GM23338 (cell line): ENCODE results near the gene SMAD9. TPM values are rescaled to one million over a fixed set of nuclear protein-coding genes. Genes with fewer than 3 reads are reported as not detected.

Experiments used
- ATAC-seq: fragments of 200-7000 bp; cut with Tn5 transposase; 3 replicates; pipeline ENCODE4 v1.9.1; 2020
- DNase-seq: peaks from one replicate; pipeline ENCODE4 v3.0.0-alpha.2; 2015; ENCODE audit warnings: low spot score
- H2AFZ ChIP-seq: fragments of 200-600 bp; sonication (generic); 2 replicates; pipeline ENCODE4 v1.8.0; 2016; ENCODE audit warnings: antibody characterized with exemption, mild to moderate bottlenecking, moderate library complexity
- H3F3A ChIP-seq: fragments of 200-600 bp; sonication (generic); replicated peaks from 2 replicates; pipeline ENCODE4 v1.8.0; 2017; ENCODE audit warnings: antibody characterized with exemption, mixed run types, low read depth
- H3K27ac ChIP-seq: fragments of 200-600 bp; sonication (generic); 2 replicates; pipeline ENCODE4 v1.6.1; 2016; ENCODE audit warnings: low read depth
- H3K27me3 ChIP-seq: fragments of 200-600 bp; sonication (generic); 2 replicates; pipeline ENCODE4 v1.8.0; 2016; ENCODE audit warnings: mild to moderate bottlenecking, mixed run types, moderate library complexity; ENCODE audit not compliant: insufficient read depth
- H3K36me3 ChIP-seq: fragments of 200-600 bp; sonication (generic); 2 replicates; pipeline ENCODE4 v1.8.0; 2016; ENCODE audit warnings: mild to moderate bottlenecking; ENCODE audit not compliant: insufficient read depth
- H3K4me1 ChIP-seq: fragments of 200-600 bp; sonication (generic); 2 replicates; pipeline ENCODE4 v1.8.0; 2016; ENCODE audit warnings: mild to moderate bottlenecking, moderate library complexity; ENCODE audit not compliant: insufficient read depth
- H3K4me2 ChIP-seq: fragments of 200-600 bp; sonication (generic); 2 replicates; pipeline ENCODE4 v1.7.1; 2017; ENCODE audit warnings: mixed run types
- H3K4me3 ChIP-seq: fragments of 200-600 bp; sonication (generic); 2 replicates; pipeline ENCODE4 v1.6.1; 2016; ENCODE audit warnings: mixed run types
- H3K79me2 ChIP-seq: fragments of 200-600 bp; sonication (generic); replicated peaks from 2 replicates; pipeline ENCODE4 v1.8.0; 2017; ENCODE audit warnings: mild to moderate bottlenecking; ENCODE audit not compliant: insufficient read depth
- H3K9me2 ChIP-seq: fragments of 200-600 bp; sonication (generic); 2 replicates; pipeline ENCODE4 v1.8.0; 2017; ENCODE audit not compliant: insufficient read depth
- H4K20me1 ChIP-seq: fragments of 200-600 bp; sonication (generic); replicated peaks from 2 replicates; pipeline ENCODE4 v1.8.0; 2017; ENCODE audit warnings: mild to moderate bottlenecking; ENCODE audit not compliant: insufficient read depth
- H3K27ac Mint-ChIP-seq: 2 replicates; pipeline ENCODE4 v1.8.0; 2020; ENCODE audit warnings: inconsistent platforms, mild to moderate bottlenecking, moderate library complexity, mixed read lengths
- H3K27me3 Mint-ChIP-seq: 3 replicates; pipeline ENCODE4 v1.8.0; 2022; ENCODE audit warnings: low read depth, mild to moderate bottlenecking, moderate library complexity, mixed read lengths, inconsistent platforms; ENCODE audit not compliant: insufficient read depth, poor library complexity
- H3K36me3 Mint-ChIP-seq: 3 replicates; pipeline ENCODE4 v1.8.0; 2021; ENCODE audit warnings: low read depth, mild to moderate bottlenecking, inconsistent platforms, moderate library complexity, mixed read lengths
- H3K4me1 Mint-ChIP-seq: 3 replicates; pipeline ENCODE4 v1.8.0; 2020; ENCODE audit warnings: mild to moderate bottlenecking, inconsistent platforms, mixed read lengths
- H3K4me3 Mint-ChIP-seq: 3 replicates; pipeline ENCODE4 v1.8.0; 2021; ENCODE audit warnings: moderate library complexity, mild to moderate bottlenecking, inconsistent platforms, mixed read lengths
- H3K9me3 Mint-ChIP-seq: 3 replicates; pipeline ENCODE4 v1.8.0; 2020; ENCODE audit warnings: moderate library complexity, mild to moderate bottlenecking, inconsistent platforms, mixed read lengths
- CREB1 ChIP-seq: fragments of 250-450 bp; sonication (Bioruptor Pico); IDR thresholded peaks from 2 replicates; pipeline ENCODE4 v1.5.0; 2020; ENCODE audit warnings: low read depth, mild to moderate bottlenecking, moderate library complexity
- EZH2 ChIP-seq: fragments of 200-600 bp; sonication (generic); IDR thresholded peaks from one replicate; pipeline ENCODE4 v1.8.0; 2017; ENCODE audit warnings: antibody characterized with exemption, mild to moderate bottlenecking, low read depth; ENCODE audit not compliant: unreplicated experiment
- EZH2phosphoT487 ChIP-seq: fragments of 200-600 bp; sonication (generic); IDR thresholded peaks from one replicate; pipeline ENCODE4 v1.8.1; 2018; ENCODE audit warnings: antibody characterized with exemption; ENCODE audit not compliant: unreplicated experiment
- NANOG ChIP-seq: IDR thresholded peaks from 2 replicates; pipeline ENCODE4 v1.6.1; 2016; ENCODE audit warnings: antibody characterized with exemption, borderline replicate concordance
- POLR2AphosphoS5 ChIP-seq: IDR thresholded peaks from 2 replicates; pipeline ENCODE4 v1.6.1; 2016; ENCODE audit warnings: antibody characterized with exemption, low read depth
- STAT1 ChIP-seq: IDR thresholded peaks from one replicate; pipeline ENCODE4 v1.6.1; 2016; ENCODE audit warnings: antibody characterized with exemption; ENCODE audit not compliant: unreplicated experiment
- ZNF114 ChIP-seq: fragments of 250-450 bp; sonication (Bioruptor Pico); IDR thresholded peaks from 2 replicates; pipeline ENCODE4 v1.5.0; 2020; ENCODE audit warnings: mild to moderate bottlenecking, moderate library complexity
- ZNF331 ChIP-seq: fragments of 250-450 bp; sonication (Bioruptor Pico); IDR thresholded peaks from 2 replicates; pipeline ENCODE4 v1.5.0; 2020; ENCODE audit warnings: low read depth, mild to moderate bottlenecking, moderate library complexity
- polyA plus RNA-seq: library from polyadenylated mRNA; unstranded; fragments of >200 nt; fragmentation: Nextera tagmentation; extraction: Ambion mirVana; gene quantifications from 2 replicates; pipeline ENCODE4 v1.2.1, GENCODE V29; 2016
- total RNA-seq: library from RNA; depleted of rRNA; stranded (reverse); fragments of >200 nt; shearing (Covaris generic); gene quantifications from 2 replicates; pipeline ENCODE4 v1.2.3, GENCODE V29; 2014
- TF ChIP-seq, protein P1 (sequence below), 2 experiments: fragments of 200-600 bp in 1 of 2; sonication (generic) in 1 of 2; conservative IDR thresholded peaks; 2 replicates each; pipeline versions ENCODE4 v1.5.1 to v1.6.1; 2016 to 2017; ENCODE audit warnings: antibody characterized with exemption in 2 of 2, low read depth in 2 of 2, mild to moderate bottlenecking in 2 of 2, moderate library complexity in 1 of 2
- TF ChIP-seq, protein P2 (sequence below): IDR thresholded peaks from one replicate; pipeline ENCODE4 v1.6.1; 2018; ENCODE audit warnings: antibody characterized with exemption; ENCODE audit not compliant: unreplicated experiment
- TF ChIP-seq, protein P3 (sequence below): fragments of 250-450 bp; sonication (Bioruptor Pico); IDR thresholded peaks from 2 replicates; pipeline ENCODE4 v1.5.0; 2020; ENCODE audit warnings: mild to moderate bottlenecking, moderate library complexity

The SMAD9 gene
- total and polyA plus RNA-seq, 2 experiments from 2014 or later = 0.95 to 1.3 TPM

DNA sequence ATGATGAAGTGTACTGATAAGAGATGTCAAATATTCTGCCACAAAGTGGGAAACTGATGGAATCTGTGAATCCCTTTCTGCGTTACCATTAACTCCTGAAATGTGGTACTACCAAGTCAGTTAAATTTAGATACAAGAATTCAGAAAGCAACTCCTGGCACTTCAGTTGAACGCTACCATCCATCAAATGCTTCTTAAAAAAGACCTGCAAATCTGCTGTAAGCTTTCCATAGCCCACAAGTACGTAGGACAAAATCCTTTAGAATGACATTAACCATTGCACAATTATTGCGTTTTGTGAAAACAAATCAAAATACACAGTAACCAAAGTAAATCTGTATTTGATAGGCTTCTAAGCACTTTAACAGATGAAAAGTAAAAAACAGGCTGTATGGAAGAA lies 5.4 kb downstream of the SMAD9 start:
- no peak overlapping the region for H3K4me3 ChIP-seq
- DNase-seq = no peak
- no peak overlapping the region for H3K27ac ChIP-seq
- no peaks in the 10 kb centered on the region for H3K36me3 ChIP-seq
- H3K4me1 Mint-ChIP-seq = peaks cover 8% of the 10 kb centered on the region; the same call in 2 of the 3 replicates
- no peaks in the 10 kb centered on the region for H3K79me2 ChIP-seq
- no peak for ATAC-seq
- H3K27ac Mint-ChIP-seq = no peak overlapping the region
- no peak overlapping the region for H3K4me3 Mint-ChIP-seq
- H3K9me2 ChIP-seq = no peaks in the 10 kb centered on the region
- TF ChIP-seq, protein P1, sequence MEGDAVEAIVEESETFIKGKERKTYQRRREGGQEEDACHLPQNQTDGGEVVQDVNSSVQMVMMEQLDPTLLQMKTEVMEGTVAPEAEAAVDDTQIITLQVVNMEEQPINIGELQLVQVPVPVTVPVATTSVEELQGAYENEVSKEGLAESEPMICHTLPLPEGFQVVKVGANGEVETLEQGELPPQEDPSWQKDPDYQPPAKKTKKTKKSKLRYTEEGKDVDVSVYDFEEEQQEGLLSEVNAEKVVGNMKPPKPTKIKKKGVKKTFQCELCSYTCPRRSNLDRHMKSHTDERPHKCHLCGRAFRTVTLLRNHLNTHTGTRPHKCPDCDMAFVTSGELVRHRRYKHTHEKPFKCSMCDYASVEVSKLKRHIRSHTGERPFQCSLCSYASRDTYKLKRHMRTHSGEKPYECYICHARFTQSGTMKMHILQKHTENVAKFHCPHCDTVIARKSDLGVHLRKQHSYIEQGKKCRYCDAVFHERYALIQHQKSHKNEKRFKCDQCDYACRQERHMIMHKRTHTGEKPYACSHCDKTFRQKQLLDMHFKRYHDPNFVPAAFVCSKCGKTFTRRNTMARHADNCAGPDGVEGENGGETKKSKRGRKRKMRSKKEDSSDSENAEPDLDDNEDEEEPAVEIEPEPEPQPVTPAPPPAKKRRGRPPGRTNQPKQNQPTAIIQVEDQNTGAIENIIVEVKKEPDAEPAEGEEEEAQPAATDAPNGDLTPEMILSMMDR (conservative IDR thresholded peaks at IDR 0.05; ENCODE audit: low read depth in 2 of 2) = no peak
- TF ChIP-seq NANOG = no peak
- H2AFZ ChIP-seq = peak overlapping the region; percentile 54; the same call in 1 of the 2 replicates
- peaks cover 30% of the 10 kb centered on the region for H3K27me3 ChIP-seq
- H3K36me3 Mint-ChIP-seq = no peaks in the 10 kb centered on the region
- peaks cover 9% of the 10 kb centered on the region for H3K4me1 ChIP-seq
- peaks cover 19% of the 10 kb centered on the region for H3K27me3 Mint-ChIP-seq
- no peak overlapping the region for H3K4me2 ChIP-seq
- H3K9me3 Mint-ChIP-seq = no peaks in the 10 kb centered on the region
- H4K20me1 ChIP-seq = no peaks in the 10 kb centered on the region
- peaks cover 5% of the 10 kb centered on the region; the same call in 1 of the 2 replicates for H3F3A ChIP-seq

DNA sequence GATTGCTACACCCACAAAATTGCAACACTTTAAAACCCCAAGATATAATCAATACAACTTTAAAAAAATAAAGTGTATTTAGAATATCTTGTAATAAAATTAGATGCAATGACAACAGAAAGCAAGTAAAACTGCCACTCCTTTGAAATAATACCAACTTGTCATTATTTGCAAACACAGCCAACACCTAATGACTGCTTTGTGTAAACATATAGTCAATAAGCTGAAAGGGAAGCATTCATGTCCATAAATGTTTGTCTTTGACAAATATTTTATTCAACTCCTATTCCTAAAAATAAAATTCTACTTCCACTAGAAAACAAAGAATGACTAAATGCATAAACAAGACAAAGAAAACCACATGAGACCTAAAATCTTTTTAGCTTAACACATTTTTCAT lies 6.6 kb downstream of the SMAD9 start:
- Histone ChIP-seq H3F3A (no peaks in the 10 kb centered on the region), H3K79me2 (no peaks in the 10 kb centered on the region), H3K27me3 (peaks cover 20% of the 10 kb centered on the region), H3K4me2 (no peak overlapping the region), H3K4me1 (peaks cover 3% of the 10 kb centered on the region), H2AFZ (no peak overlapping the region), H3K4me3 (no peak overlapping the region), H3K9me2 (no peaks in the 10 kb centered on the region), H3K36me3 (no peaks in the 10 kb centered on the region), H3K27ac (no peak overlapping the region), H4K20me1 (no peaks in the 10 kb centered on the region)
- H3K27ac Mint-ChIP-seq = no peak overlapping the region
- no peaks in the 10 kb centered on the region for H3K9me3 Mint-ChIP-seq
- no peak for DNase-seq
- H3K27me3 Mint-ChIP-seq = peaks cover 9% of the 10 kb centered on the region
- TF ChIP-seq EZH2 = no peak
- TF ChIP-seq STAT1 = no peak
- TF ChIP-seq, protein P2, sequence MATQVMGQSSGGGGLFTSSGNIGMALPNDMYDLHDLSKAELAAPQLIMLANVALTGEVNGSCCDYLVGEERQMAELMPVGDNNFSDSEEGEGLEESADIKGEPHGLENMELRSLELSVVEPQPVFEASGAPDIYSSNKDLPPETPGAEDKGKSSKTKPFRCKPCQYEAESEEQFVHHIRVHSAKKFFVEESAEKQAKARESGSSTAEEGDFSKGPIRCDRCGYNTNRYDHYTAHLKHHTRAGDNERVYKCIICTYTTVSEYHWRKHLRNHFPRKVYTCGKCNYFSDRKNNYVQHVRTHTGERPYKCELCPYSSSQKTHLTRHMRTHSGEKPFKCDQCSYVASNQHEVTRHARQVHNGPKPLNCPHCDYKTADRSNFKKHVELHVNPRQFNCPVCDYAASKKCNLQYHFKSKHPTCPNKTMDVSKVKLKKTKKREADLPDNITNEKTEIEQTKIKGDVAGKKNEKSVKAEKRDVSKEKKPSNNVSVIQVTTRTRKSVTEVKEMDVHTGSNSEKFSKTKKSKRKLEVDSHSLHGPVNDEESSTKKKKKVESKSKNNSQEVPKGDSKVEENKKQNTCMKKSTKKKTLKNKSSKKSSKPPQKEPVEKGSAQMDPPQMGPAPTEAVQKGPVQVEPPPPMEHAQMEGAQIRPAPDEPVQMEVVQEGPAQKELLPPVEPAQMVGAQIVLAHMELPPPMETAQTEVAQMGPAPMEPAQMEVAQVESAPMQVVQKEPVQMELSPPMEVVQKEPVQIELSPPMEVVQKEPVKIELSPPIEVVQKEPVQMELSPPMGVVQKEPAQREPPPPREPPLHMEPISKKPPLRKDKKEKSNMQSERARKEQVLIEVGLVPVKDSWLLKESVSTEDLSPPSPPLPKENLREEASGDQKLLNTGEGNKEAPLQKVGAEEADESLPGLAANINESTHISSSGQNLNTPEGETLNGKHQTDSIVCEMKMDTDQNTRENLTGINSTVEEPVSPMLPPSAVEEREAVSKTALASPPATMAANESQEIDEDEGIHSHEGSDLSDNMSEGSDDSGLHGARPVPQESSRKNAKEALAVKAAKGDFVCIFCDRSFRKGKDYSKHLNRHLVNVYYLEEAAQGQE = no peak
- no peak for TF ChIP-seq POLR2AphosphoS5
- no peak for TF ChIP-seq ZNF114
- no peak for TF ChIP-seq ZNF331
- TF ChIP-seq EZH2phosphoT487 = no peak
- TF ChIP-seq NANOG = no peak
- no peak for TF ChIP-seq CREB1 (CRISPR knock-in tag)
- TF ChIP-seq, protein P3, sequence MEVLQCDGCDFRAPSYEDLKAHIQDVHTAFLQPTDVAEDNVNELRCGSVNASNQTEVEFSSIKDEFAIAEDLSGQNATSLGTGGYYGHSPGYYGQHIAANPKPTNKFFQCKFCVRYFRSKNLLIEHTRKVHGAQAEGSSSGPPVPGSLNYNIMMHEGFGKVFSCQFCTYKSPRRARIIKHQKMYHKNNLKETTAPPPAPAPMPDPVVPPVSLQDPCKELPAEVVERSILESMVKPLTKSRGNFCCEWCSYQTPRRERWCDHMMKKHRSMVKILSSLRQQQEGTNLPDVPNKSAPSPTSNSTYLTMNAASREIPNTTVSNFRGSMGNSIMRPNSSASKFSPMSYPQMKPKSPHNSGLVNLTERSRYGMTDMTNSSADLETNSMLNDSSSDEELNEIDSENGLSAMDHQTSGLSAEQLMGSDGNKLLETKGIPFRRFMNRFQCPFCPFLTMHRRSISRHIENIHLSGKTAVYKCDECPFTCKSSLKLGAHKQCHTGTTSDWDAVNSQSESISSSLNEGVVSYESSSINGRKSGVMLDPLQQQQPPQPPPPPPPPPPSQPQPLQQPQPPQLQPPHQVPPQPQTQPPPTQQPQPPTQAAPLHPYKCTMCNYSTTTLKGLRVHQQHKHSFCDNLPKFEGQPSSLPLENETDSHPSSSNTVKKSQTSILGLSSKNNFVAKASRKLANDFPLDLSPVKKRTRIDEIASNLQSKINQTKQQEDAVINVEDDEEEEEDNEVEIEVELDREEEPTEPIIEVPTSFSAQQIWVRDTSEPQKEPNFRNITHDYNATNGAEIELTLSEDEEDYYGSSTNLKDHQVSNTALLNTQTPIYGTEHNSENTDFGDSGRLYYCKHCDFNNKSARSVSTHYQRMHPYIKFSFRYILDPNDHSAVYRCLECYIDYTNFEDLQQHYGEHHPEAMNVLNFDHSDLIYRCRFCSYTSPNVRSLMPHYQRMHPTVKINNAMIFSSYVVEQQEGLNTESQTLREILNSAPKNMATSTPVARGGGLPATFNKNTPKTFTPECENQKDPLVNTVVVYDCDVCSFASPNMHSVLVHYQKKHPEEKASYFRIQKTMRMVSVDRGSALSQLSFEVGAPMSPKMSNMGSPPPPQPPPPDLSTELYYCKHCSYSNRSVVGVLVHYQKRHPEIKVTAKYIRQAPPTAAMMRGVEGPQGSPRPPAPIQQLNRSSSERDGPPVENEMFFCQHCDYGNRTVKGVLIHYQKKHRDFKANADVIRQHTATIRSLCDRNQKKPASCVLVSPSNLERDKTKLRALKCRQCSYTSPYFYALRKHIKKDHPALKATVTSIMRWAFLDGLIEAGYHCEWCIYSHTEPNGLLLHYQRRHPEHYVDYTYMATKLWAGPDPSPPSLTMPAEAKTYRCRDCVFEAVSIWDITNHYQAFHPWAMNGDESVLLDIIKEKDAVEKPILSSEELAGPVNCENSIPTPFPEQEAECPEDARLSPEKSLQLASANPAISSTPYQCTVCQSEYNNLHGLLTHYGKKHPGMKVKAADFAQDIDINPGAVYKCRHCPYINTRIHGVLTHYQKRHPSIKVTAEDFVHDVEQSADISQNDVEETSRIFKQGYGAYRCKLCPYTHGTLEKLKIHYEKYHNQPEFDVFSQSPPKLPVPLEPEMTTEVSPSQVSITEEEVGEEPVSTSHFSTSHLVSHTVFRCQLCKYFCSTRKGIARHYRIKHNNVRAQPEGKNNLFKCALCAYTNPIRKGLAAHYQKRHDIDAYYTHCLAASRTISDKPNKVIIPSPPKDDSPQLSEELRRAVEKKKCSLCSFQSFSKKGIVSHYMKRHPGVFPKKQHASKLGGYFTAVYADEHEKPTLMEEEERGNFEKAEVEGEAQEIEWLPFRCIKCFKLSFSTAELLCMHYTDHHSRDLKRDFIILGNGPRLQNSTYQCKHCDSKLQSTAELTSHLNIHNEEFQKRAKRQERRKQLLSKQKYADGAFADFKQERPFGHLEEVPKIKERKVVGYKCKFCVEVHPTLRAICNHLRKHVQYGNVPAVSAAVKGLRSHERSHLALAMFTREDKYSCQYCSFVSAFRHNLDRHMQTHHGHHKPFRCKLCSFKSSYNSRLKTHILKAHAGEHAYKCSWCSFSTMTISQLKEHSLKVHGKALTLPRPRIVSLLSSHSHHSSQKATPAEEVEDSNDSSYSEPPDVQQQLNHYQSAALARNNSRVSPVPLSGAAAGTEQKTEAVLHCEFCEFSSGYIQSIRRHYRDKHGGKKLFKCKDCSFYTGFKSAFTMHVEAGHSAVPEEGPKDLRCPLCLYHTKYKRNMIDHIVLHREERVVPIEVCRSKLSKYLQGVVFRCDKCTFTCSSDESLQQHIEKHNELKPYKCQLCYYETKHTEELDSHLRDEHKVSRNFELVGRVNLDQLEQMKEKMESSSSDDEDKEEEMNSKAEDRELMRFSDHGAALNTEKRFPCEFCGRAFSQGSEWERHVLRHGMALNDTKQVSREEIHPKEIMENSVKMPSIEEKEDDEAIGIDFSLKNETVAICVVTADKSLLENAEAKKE (CRISPR knock-in tag) = no peak
- H3K36me3 Mint-ChIP-seq = no peaks in the 10 kb centered on the region
- peaks cover under 1% of the 10 kb centered on the region; the same call in 2 of the 3 replicates for H3K4me1 Mint-ChIP-seq
- no peak overlapping the region for H3K4me3 Mint-ChIP-seq
- ATAC-seq = no peak
